ENCODE data around the gene ARVCF.

DNA sequence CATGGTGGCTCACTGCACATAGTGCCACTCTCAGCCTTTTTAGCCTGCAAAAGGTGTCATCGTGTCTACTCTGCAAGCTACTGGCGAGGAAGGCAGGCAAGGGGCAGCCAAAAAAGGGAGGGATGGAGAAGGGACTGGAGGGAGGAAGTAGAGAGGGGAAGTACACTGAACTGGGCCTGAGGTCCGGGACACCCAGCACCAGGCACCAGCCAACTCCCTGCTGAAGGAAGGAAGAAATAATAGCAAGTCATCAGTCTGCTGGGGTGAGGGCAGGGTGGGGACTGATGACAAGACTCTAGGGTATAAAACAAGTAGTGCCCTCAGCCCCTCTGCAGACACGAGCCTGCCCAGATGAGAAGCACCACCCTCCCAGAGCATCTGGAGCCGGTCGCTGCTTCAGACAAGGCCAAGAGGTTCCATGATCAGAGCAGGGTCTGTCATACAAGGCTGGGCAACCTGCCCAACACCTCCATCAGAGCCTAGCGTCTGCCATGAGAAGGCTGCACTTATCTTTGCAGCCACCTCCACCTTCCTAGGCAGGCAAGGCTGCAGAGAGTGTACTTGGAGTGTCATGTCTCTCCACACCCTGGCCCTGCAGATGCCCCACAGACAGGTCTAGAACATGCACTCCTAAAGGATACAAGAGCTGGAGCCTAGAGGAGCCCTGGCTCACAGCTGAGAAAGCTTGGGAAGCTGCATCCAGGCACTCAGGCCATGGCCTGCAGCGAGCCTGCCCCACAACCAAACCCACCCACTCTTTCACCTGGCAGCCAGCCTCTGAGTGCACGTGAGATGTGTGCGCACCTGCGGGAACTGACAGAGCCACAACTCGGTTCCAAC lies 84.0 kb downstream of the ARVCF start:
- TF ChIP-seq POLR2A (IDR thresholded peaks at IDR 0.05), result no peak
- TF ChIP-seq, protein P1, sequence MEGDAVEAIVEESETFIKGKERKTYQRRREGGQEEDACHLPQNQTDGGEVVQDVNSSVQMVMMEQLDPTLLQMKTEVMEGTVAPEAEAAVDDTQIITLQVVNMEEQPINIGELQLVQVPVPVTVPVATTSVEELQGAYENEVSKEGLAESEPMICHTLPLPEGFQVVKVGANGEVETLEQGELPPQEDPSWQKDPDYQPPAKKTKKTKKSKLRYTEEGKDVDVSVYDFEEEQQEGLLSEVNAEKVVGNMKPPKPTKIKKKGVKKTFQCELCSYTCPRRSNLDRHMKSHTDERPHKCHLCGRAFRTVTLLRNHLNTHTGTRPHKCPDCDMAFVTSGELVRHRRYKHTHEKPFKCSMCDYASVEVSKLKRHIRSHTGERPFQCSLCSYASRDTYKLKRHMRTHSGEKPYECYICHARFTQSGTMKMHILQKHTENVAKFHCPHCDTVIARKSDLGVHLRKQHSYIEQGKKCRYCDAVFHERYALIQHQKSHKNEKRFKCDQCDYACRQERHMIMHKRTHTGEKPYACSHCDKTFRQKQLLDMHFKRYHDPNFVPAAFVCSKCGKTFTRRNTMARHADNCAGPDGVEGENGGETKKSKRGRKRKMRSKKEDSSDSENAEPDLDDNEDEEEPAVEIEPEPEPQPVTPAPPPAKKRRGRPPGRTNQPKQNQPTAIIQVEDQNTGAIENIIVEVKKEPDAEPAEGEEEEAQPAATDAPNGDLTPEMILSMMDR (IDR thresholded peaks at IDR 0.05), result no peak
